Trophoblast cell (in vitro differentiated cells and primary cell): ENCODE results near the gene ABLIM1.

Experiments used
- DNase-seq, 2 donors: peaks; one replicate each; pipeline ENCODE4 v3.0.0-alpha.2; 2016
- H2AFZ ChIP-seq: 2 replicates; pipeline ENCODE4 v1.6.1; 2013; ENCODE audit warnings: low read length, moderate library complexity, mild to moderate bottlenecking; ENCODE audit not compliant: insufficient read depth, poor library complexity
- H2AK5ac ChIP-seq: 2 replicates; pipeline ENCODE4 v1.6.1; 2013; ENCODE audit warnings: mild to moderate bottlenecking, low read length
- H2BK120ac ChIP-seq: 2 replicates; pipeline ENCODE4 v1.6.1; 2013; ENCODE audit warnings: low read length, mild to moderate bottlenecking, moderate library complexity; ENCODE audit not compliant: insufficient read depth, poor library complexity
- H2BK12ac ChIP-seq: 2 replicates; pipeline ENCODE4 v1.6.1; 2013; ENCODE audit warnings: mild to moderate bottlenecking, low read length, moderate library complexity
- H2BK5ac ChIP-seq: 2 replicates; pipeline ENCODE4 v1.6.1; 2013; ENCODE audit warnings: low read length, low read depth, moderate library complexity, mild to moderate bottlenecking; ENCODE audit not compliant: poor library complexity
- H3K14ac ChIP-seq: 2 replicates; pipeline ENCODE4 v1.6.1; 2013; ENCODE audit warnings: mild to moderate bottlenecking, low read length
- H3K18ac ChIP-seq: 2 replicates; pipeline ENCODE4 v1.6.1; 2013; ENCODE audit warnings: mild to moderate bottlenecking, low read length
- H3K23ac ChIP-seq: 2 replicates; pipeline ENCODE4 v1.6.1; 2013; ENCODE audit warnings: low read length
- H3K27ac ChIP-seq: 2 replicates; pipeline ENCODE4 v1.5.1; 2013; ENCODE audit warnings: low read depth, mild to moderate bottlenecking, inconsistent platforms, low read length, moderate library complexity
- H3K27me3 ChIP-seq: 2 replicates; pipeline ENCODE4 v1.6.1; 2013; ENCODE audit warnings: inconsistent platforms, mild to moderate bottlenecking, low read length, moderate library complexity; ENCODE audit not compliant: insufficient read depth
- H3K36me3 ChIP-seq, 2 experiments: 1 replicate in 1 of 2; 2 replicates in 1 of 2; pipeline ENCODE4 v1.6.1; 2013; ENCODE audit warnings: low read length in 2 of 2, mild to moderate bottlenecking in 2 of 2, moderate library complexity in 1 of 2; ENCODE audit not compliant: insufficient read depth in 2 of 2, control insufficient read depth in 1 of 2
- H3K4ac ChIP-seq: 2 replicates; pipeline ENCODE4 v1.6.1; 2013; ENCODE audit warnings: low read depth, mild to moderate bottlenecking, low read length, moderate library complexity
- H3K4me1 ChIP-seq, 2 experiments: 1 replicate in 1 of 2; 2 replicates in 1 of 2; pipeline ENCODE4 v1.6.1; 2013; ENCODE audit warnings: low read length in 2 of 2, mild to moderate bottlenecking in 2 of 2, moderate library complexity in 1 of 2; ENCODE audit not compliant: insufficient read depth in 2 of 2, control insufficient read depth in 1 of 2
- H3K4me2 ChIP-seq: 2 replicates; pipeline ENCODE4 v1.6.1; 2013; ENCODE audit warnings: inconsistent platforms, mild to moderate bottlenecking, low read length, moderate library complexity
- H3K4me3 ChIP-seq: 2 replicates; pipeline ENCODE4 v1.5.1; 2013; ENCODE audit warnings: mild to moderate bottlenecking, low read depth, low read length, inconsistent platforms
- H3K79me1 ChIP-seq: one replicate; pipeline ENCODE4 v1.6.1; 2013; ENCODE audit warnings: low read length
- H3K79me2 ChIP-seq: 2 replicates; pipeline ENCODE4 v1.6.1; 2013; ENCODE audit warnings: low read length, mild to moderate bottlenecking; ENCODE audit not compliant: control insufficient read depth, insufficient read depth, poor library complexity
- H3K9ac ChIP-seq: 2 replicates; pipeline ENCODE4 v1.6.1; 2013; ENCODE audit warnings: mild to moderate bottlenecking, low read length
- H3K9me3 ChIP-seq: 2 replicates; pipeline ENCODE4 v1.6.1; 2013; ENCODE audit warnings: low read depth, mild to moderate bottlenecking, control low read depth, inconsistent platforms, low read length; ENCODE audit not compliant: insufficient read depth
- H4K12ac ChIP-seq: 2 replicates; pipeline ENCODE4 v1.6.1; 2013; ENCODE audit warnings: low read depth, mild to moderate bottlenecking, low read length, moderate library complexity
- H4K8ac ChIP-seq: 2 replicates; pipeline ENCODE4 v1.6.1; 2013; ENCODE audit warnings: low read depth, mild to moderate bottlenecking, low read length, moderate library complexity
- H4K91ac ChIP-seq: one replicate; pipeline ENCODE4 v1.6.1; 2013; ENCODE audit warnings: low read depth, mild to moderate bottlenecking, low read length, moderate library complexity
- WGBS: extraction: QIAGEN DNeasy Blood & Tissue Kit; methylation state at CpG from one replicate; pipeline ENCODE4 v1.1.7; 2013; ENCODE audit warnings: missing lambda C conversion rate; ENCODE audit not compliant: insufficient read length, insufficient coverage; ENCODE audit errors: extremely low coverage; 5-methylcytosine and 5-hydroxymethylcytosine counted together

ABLIM1 gene

DNA sequence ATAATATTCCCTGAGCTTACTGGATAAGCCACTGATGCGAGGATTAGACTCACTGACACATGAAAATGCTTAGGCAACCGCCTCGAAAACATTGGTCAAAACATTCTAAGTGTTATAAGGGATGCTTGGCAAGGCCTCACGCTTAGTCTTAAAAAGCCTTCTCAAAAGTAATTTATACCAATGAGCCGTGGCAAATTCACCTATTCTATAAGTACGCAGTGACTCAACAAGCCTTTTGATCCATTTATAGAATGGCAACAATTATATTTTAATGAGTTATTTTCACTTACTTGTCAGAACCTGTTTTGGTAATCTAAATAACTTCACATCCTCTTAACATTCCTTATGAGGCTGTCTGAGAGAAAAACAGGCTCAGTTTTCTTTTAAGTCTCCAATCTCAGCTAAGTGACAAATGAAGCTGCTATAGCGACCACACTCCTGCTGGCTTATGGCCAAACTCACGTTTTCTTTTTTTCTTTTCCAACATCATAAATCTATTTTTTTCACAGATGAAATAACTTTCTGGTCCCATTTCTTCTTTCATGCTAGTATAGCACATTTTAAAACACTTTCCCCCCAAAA, 132.6 kb downstream of the ABLIM1 start:
- no peak overlapping the region for H3K23ac ChIP-seq
- H2BK120ac ChIP-seq, result no peak overlapping the region
- no peak overlapping the region for H4K91ac ChIP-seq
- no peaks in the 10 kb centered on the region for H3K9me3 ChIP-seq
- H3K27ac ChIP-seq, result no peak overlapping the region
- no peak overlapping the region for H3K4me3 ChIP-seq
- H2BK5ac ChIP-seq, result no peak overlapping the region
- H3K9ac ChIP-seq, result no peak overlapping the region
- H3K79me2 ChIP-seq, result no peaks in the 10 kb centered on the region
- H2AK5ac ChIP-seq, result no peak overlapping the region
- no peaks in the 10 kb centered on the region for H3K27me3 ChIP-seq
- peaks cover 2% of the 10 kb centered on the region in 2 experiments for H3K4me1 ChIP-seq
- no peaks in the 10 kb centered on the region for H3K36me3 ChIP-seq
- H2AFZ ChIP-seq, result no peak overlapping the region
- no CpG with 5 or more reads among the region's 8 CpGs for WGBS
- H3K4me2 ChIP-seq, result no peak overlapping the region
- H4K8ac ChIP-seq, result no peak overlapping the region
- H3K4ac ChIP-seq, result no peak overlapping the region
- no peak overlapping the region for H4K12ac ChIP-seq
- no peak overlapping the region for H3K18ac ChIP-seq
- H3K14ac ChIP-seq, result no peak overlapping the region
- no peak overlapping the region for H2BK12ac ChIP-seq
- DNase-seq, result no peak
- no peaks in the 10 kb centered on the region for H3K79me1 ChIP-seq

DNA sequence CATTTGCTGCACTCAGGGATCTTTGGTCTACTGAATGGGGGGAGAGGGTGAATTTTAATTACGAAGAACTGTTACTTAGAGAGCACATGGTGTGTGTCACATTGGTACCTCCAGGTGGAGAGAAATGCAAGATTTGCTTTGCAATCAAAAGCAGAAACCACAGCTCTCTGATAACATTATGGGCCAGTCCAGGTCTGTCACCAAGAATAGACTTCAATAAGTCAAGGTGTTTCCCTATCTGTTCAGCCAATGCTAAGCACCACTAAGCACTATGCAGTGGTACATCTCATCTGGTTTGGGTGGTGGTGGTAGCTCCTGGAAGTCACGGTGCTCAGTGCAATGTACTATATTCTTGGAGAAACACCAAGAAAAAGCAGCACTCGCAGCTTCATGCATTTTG, 134.2 kb downstream of the ABLIM1 start:
- WGBS, result no CpG with 5 or more reads among the region's 3 CpGs
- H2AFZ ChIP-seq, result no peak overlapping the region
- H2BK5ac ChIP-seq, result no peak overlapping the region
- DNase-seq, result no peak
- peaks cover 2% of the 10 kb centered on the region in 2 experiments for H3K4me1 ChIP-seq
- no peak overlapping the region for H3K14ac ChIP-seq
- H3K23ac ChIP-seq, result no peak overlapping the region
- H3K9me3 ChIP-seq, result no peaks in the 10 kb centered on the region
- H4K91ac ChIP-seq, result no peak overlapping the region
- H3K27me3 ChIP-seq, result no peaks in the 10 kb centered on the region
- no peak overlapping the region for H3K9ac ChIP-seq
- no peak overlapping the region for H3K4ac ChIP-seq
- no peak overlapping the region for H3K4me2 ChIP-seq
- no peak overlapping the region for H2BK120ac ChIP-seq
- H3K79me2 ChIP-seq, result no peaks in the 10 kb centered on the region
- H3K18ac ChIP-seq, result no peak overlapping the region
- no peak overlapping the region for H3K4me3 ChIP-seq
- no peaks in the 10 kb centered on the region for H3K79me1 ChIP-seq
- H2BK12ac ChIP-seq, result no peak overlapping the region
- H3K36me3 ChIP-seq, result no peaks in the 10 kb centered on the region
- no peak overlapping the region for H2AK5ac ChIP-seq
- no peak overlapping the region for H4K12ac ChIP-seq
- no peak overlapping the region for H4K8ac ChIP-seq
- no peak overlapping the region for H3K27ac ChIP-seq

DNA sequence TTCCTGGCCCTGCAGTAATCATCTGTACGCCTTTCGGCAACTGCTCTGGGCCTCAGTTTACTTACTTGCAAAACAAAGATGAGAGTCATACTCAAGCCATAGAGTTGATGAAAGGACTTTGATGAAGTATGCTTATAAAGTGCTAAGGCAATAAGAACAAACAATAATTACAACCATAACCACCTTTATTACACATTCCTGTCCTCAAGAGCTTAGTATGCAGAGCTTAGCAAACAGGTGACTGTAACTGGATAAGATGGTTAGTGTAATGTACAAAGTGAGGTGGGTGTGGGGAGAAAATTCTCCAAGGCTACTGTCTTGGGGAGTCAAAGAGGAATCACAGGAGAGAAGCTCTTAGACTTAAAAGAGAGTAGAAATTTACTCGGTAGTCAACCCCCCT, 136.8 kb downstream of the ABLIM1 start:
- Histone ChIP-seq H4K8ac (no peak overlapping the region), H2BK120ac (no peak overlapping the region), H2AFZ (no peak overlapping the region), H3K23ac (no peak overlapping the region), H3K4me3 (no peak overlapping the region), H3K14ac (no peak overlapping the region), H3K4ac (no peak overlapping the region), H3K79me2 (no peaks in the 10 kb centered on the region), H2AK5ac (no peak overlapping the region), H3K27ac (no peak overlapping the region), H3K79me1 (no peaks in the 10 kb centered on the region), H3K4me1 (no peaks in the 10 kb centered on the region), H4K91ac (no peak overlapping the region), H4K12ac (no peak overlapping the region), H3K4me2 (no peak overlapping the region), H3K9ac (no peak overlapping the region), H2BK5ac (no peak overlapping the region), H3K36me3 (no peaks in the 10 kb centered on the region), H3K9me3 (no peaks in the 10 kb centered on the region), H3K18ac (no peak overlapping the region), H2BK12ac (no peak overlapping the region), H3K27me3 (no peaks in the 10 kb centered on the region)
- WGBS, result no CpG with 5 or more reads among the region's 3 CpGs
- no peak for DNase-seq

DNA sequence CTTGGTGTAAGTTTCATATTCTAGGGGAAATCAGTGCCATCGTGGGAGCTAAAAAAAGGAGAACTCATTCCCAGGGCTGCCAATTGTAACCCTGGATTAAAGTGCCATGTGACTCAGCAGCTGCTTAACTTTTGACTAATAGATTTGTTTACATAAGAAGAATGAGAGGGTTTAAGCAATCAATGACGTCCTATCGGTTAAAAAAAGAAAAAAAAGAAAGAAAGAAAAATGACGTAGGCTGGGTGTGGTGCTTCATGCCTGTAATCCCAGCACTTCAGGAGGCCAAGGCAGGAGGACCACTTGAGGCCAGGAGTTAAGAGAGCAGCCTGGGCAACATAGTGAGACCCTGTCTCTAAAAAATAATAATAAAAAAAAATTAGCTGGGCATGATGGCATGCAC, 137.6 kb downstream of the ABLIM1 start:
- Histone ChIP-seq H3K23ac (no peak overlapping the region), H4K12ac (no peak overlapping the region), H3K27ac (no peak overlapping the region), H3K9ac (no peak overlapping the region), H4K8ac (no peak overlapping the region), H2AK5ac (no peak overlapping the region), H3K4me3 (no peak overlapping the region), H3K14ac (no peak overlapping the region), H2BK12ac (no peak overlapping the region), H3K4ac (no peak overlapping the region), H2AFZ (no peak overlapping the region), H3K4me2 (no peak overlapping the region), H3K79me2 (no peaks in the 10 kb centered on the region), H3K9me3 (no peaks in the 10 kb centered on the region), H3K18ac (no peak overlapping the region), H3K79me1 (no peaks in the 10 kb centered on the region), H3K4me1 (no peaks in the 10 kb centered on the region), H3K36me3 (no peaks in the 10 kb centered on the region), H2BK120ac (no peak overlapping the region), H4K91ac (no peak overlapping the region), H3K27me3 (no peaks in the 10 kb centered on the region), H2BK5ac (no peak overlapping the region)
- WGBS, result no CpG with 5 or more reads among the region's 4 CpGs
- DNase-seq, result peak; percentile 32 to 69
